K562 (cell line): ENCODE measurements around the gene SLC30A3. TPM values are rescaled to one million over a fixed set of nuclear protein-coding genes. Genes with fewer than 3 reads are reported as not detected.

Experiments used
- ARID2 ChIP-seq: fragments of 450-650 bp; IDR thresholded peaks from 2 replicates; pipeline ENCODE4 v1.6.1; 2017; ENCODE audit warnings: antibody characterized with exemption, mild to moderate bottlenecking
- HNRNPUL1 ChIP-seq: fragments of 200-400 bp; formaldehyde crosslinking; IDR thresholded peaks from 2 replicates; pipeline ENCODE4 v1.6.1; 2017; ENCODE audit warnings: low read length
- MXI1 ChIP-seq: IDR thresholded peaks from 2 replicates; pipeline ENCODE4 v1.6.1; 2011; ENCODE audit warnings: low read depth, mild to moderate bottlenecking, improper control_type of control experiment, low read length
- SMARCA4 ChIP-seq: fragments of 450-650 bp; IDR thresholded peaks from 2 replicates; pipeline ENCODE4 v1.6.1; 2016
- ZNF583 ChIP-seq: fragments of 250-450 bp; sonication (Bioruptor Pico); IDR thresholded peaks from 2 replicates; pipeline ENCODE4 v1.4.0; 2020
- polyA plus RNA-seq, 8 experiments: library from polyadenylated mRNA; depleted of rRNA in 4 of 8; stranded (reverse) in 5 of 8; unstranded in 3 of 8; fragments of >200 nt; fragmentation: Nextera tagmentation in 2 of 8; fragmentation: Illumina TruSeq in 1 of 8; extraction: Ambion mirVana in 2 of 8; extraction: Trizol in 1 of 8; gene quantifications; 2 replicates each; pipeline versions ENCODE4 v1.2.1 to v1.2.3, GENCODE V29; 2011 to 2014; ENCODE audit warnings: inconsistent platforms in 1 of 8, missing spikeins in 1 of 8
- total RNA-seq, 7 experiments: library from RNA; depleted of rRNA in 6 of 7; stranded (reverse); fragments of >200 nt in 6 of 7; fragmentation: Illumina TruSeq in 2 of 7; extraction: Trizol in 2 of 7; gene quantifications; 2 replicates each; pipeline versions ENCODE4 v1.2.1 to v1.2.3, GENCODE V29; 2011 to 2021; ENCODE audit warnings: low replicate concordance in 1 of 7
- TF ChIP-seq, protein P1 (sequence below), 2 experiments: fragments of 450-650 bp in 1 of 2; sonication (generic) in 1 of 2; formaldehyde crosslinking in 1 of 2; IDR thresholded peaks; 2 replicates each; pipeline versions ENCODE4 v1.7.1 to v1.9.0; 2016 to 2022; ENCODE audit warnings: inconsistent platforms in 1 of 2, mild to moderate bottlenecking in 1 of 2, missing genetic modification reagents in 1 of 2
- TF ChIP-seq, protein P2 (sequence below): fragments of 250-450 bp; sonication (Bioruptor Pico); IDR thresholded peaks from 2 replicates; pipeline ENCODE4 v1.4.0; 2020; ENCODE audit warnings: mild to moderate bottlenecking

SLC30A3 gene
- total and polyA plus RNA-seq, 9 of the 15 experiments (the other 6 are each of a cell fraction or from before 2014, with no cell fraction given), result 0.03 to 2.7 (median 0.89) TPM; not detected in 1

DNA sequence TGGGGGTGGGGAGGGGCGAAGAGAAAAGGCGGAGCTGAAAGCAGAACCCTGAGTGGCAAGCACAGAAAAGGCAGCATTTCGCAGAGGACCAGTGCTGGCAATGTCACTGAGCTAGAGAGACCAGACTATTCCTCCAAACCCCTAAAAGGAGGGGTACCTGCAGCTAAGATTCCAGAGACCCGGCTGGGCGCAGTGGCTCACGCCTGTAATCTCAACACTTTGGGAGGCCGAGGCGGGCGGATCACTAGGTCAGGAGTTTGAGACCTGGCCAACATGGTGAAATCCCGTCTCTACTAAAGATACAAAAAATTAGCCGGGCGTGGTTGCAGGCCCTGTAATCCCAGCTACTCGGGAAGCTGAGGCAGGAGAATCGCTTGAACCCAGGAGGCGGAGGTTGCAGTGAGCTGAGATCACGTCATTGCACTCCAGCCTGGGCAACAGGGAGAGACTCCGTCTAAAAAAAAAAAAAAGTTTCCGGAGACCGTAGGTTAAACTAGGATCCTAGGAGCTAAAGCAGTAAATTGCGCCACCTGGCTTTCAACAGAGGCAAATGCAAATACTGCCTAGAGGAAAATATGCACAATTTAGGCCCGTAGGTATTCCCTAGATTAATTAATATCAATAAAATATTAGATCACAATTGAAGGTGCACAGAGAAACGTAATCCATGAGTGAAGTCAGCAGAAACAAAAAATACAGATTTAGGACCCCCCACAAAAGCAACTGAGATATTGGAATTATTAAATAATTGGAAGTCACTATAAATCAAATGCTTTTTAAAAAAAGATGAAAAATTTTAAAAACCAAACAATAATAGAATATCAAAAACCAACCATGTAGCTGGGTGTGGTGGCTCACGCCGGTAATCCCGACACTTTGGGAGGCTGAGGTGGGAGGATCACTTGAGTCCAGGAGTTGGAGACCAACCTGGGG, 40.5 kb upstream of the SLC30A3 start (continued):
- TF ChIP-seq, protein P1, sequence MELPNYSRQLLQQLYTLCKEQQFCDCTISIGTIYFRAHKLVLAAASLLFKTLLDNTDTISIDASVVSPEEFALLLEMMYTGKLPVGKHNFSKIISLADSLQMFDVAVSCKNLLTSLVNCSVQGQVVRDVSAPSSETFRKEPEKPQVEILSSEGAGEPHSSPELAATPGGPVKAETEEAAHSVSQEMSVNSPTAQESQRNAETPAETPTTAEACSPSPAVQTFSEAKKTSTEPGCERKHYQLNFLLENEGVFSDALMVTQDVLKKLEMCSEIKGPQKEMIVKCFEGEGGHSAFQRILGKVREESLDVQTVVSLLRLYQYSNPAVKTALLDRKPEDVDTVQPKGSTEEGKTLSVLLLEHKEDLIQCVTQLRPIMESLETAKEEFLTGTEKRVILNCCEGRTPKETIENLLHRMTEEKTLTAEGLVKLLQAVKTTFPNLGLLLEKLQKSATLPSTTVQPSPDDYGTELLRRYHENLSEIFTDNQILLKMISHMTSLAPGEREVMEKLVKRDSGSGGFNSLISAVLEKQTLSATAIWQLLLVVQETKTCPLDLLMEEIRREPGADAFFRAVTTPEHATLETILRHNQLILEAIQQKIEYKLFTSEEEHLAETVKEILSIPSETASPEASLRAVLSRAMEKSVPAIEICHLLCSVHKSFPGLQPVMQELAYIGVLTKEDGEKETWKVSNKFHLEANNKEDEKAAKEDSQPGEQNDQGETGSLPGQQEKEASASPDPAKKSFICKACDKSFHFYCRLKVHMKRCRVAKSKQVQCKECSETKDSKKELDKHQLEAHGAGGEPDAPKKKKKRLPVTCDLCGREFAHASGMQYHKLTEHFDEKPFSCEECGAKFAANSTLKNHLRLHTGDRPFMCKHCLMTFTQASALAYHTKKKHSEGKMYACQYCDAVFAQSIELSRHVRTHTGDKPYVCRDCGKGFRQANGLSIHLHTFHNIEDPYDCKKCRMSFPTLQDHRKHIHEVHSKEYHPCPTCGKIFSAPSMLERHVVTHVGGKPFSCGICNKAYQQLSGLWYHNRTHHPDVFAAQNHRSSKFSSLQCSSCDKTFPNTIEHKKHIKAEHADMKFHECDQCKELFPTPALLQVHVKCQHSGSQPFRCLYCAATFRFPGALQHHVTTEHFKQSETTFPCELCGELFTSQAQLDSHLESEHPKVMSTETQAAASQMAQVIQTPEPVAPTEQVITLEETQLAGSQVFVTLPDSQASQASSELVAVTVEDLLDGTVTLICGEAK (IDR thresholded peaks at IDR 0.05), result peak; percentile 58
- TF ChIP-seq, protein P1 (CRISPR knock-in tag; IDR thresholded peaks at IDR 0.05), result no peak
- TF ChIP-seq MXI1, result no peak
- TF ChIP-seq ZNF583 (CRISPR knock-in tag), result no peak
- TF ChIP-seq HNRNPUL1, result no peak
- 0 out of 2 replicates have a peak, but pooled peaks have one; percentile 53 for TF ChIP-seq SMARCA4
- TF ChIP-seq, protein P2, sequence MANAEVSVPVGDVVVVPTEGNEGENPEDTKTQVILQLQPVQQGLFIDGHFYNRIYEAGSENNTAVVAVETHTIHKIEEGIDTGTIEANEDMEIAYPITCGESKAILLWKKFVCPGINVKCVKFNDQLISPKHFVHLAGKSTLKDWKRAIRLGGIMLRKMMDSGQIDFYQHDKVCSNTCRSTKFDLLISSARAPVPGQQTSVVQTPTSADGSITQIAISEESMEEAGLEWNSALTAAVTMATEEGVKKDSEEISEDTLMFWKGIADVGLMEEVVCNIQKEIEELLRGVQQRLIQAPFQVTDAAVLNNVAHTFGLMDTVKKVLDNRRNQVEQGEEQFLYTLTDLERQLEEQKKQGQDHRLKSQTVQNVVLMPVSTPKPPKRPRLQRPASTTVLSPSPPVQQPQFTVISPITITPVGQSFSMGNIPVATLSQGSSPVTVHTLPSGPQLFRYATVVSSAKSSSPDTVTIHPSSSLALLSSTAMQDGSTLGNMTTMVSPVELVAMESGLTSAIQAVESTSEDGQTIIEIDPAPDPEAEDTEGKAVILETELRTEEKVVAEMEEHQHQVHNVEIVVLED, result no peak
- 0 out of 2 replicates have a peak, but pooled peaks have one; percentile 34 for TF ChIP-seq ARID2
